SIG-M5 treated with dmso at 0.1 percent for 504 hours (cell line): Measurements from ENCODE around the gene DCST2.

Source experiments
- DNase-seq: peaks from one replicate; lab custom pipeline; 2025; ENCODE audit not compliant: unreplicated experiment; lab: John Stamatoyannopoulos, UW

The DCST2 gene

DNA sequence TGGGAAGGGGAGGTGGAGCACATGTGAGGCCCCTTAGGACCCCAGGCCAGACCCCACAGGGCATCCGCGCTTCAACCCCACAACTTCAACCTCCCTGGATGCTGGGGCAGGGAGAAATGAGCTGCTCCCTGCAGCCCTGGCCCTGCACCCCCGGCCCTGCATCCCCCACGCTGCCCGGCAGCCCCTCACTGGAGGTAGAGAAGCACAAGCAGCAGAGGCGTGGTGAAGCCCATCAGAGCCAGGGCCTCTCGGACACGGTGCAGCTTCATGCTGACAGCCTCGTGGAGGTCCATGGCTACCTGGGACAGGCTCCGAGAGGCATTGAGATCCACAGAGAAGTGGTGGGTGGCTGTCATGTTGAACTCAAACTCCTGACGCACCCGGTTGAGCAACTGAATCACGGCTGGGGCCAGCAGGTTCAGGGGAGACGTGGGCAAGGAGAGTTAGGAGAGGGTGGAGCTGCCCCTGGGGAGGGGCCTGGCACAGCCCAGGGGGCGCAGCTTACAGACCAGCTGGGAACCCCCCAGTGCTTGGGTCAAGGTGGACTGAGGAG, 3.3 kb downstream of the DCST2 start:
- no peak for DNase-seq

DNA sequence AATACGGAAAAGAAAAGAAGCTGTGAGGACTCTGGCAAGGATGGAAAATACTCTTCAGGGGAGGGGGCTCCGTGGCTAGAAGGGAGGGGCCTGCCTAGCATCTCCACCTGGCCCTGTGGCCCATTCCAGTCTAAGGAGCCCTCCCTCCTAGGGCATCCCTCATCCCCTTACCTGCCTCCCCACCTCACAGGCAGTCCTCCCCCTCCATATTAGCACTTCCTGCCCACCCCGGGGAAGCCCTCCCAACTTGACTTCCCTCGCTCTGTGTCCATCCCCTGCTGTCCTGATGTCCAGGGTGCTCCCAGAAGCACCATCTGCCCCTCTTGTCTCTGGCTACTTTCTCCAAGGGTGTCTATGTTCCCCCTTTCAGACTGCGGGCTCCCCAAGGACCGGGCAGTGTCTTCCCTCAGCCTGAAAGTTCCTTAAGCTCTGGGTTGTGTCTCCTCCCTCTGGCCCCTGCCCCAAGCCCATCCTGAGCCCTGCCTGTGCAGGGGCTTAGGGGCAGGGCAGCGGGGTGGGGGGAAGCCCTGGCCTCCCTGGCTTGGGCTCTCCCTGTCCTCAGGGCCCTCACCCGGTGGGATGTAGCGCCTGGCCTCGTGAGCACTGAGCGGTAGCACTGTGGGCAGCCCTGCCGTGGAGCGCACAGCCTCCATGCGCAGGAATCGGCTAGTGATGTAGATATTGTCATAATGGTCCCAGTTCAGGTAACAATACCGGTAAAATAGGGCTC, 3.9 kb downstream of the DCST2 start:
- DNase-seq: no peak

DNA sequence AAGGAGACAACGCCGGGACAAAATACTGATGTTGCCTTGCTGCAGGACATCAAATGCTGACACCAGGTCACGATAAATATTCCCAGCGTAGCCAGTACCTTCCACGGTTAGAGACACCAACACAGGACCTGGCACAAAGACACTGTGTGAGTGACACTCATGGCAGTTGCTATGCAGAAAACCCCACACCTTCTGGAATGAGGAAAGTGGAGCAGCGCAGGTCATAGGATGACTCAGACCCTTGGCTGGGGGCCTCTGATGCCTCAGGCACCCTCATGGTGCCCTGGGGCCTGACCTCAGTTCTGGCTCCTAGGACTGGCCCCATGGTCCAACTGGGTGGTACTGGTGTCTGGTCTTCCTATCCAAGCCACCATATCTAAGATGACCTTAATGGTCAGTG, 7.0 kb downstream of the DCST2 start:
- no peak for DNase-seq

DNA sequence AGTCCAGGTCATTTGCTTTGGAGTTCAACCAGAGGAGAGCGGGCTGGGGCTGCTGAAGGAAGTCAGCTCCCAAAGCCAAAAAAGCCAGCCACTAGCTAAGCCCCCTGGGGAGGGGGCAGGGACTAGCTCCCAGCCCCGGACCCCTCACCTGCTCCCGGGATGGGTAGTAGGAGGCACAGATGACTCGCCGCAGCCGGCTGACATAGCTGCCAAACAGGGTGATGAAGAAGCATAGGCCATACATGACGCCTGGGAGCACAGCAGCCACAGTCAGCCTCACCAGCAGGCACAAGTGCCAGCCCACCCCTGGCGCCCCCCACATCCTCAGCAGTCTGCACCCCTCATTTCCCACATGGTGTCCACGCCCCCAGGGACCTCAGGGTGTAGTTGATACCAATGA, 7.4 kb downstream of the DCST2 start:
- DNase-seq: no peak

DNA sequence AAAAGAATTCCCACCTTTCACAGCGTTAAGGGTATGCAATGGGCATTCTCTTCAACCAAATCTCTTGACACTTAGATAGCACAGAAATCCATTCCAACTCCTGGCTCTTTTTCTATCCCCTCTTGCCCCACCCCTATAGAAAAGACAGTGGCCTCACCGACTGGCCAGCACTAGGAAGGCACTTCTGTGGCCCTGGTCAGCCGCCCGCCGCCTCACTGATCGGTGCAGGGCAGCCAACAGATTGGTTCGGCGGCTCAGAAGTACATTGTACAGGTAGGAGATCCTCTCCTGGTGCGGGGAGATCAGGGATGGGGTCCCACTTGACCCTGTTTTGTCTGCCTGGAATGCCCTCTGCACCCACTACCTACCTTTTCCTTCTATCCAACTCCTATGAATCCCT, 9.3 kb downstream of the DCST2 start:
- no peak for DNase-seq

DNA sequence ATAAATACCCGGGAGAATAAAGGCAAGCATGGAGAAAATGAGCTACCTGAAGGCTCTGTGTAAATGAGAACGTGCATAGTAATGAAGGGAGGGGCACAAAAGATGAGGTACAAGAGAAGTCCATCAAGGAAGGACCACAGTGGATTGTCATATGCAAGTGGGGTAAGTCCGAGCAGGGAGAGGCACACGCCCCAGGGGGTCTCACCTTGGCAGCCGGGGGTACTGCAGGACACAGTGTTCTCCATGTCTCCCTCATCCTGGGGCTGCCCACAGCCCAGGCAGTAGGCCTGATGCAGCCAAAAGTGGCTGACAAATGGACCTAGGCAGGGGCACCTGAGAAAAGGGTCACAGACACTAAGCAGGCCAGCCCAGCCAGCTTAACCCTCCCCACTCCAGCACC, 10.0 kb downstream of the DCST2 start:
- DNase-seq: no peak

DNA sequence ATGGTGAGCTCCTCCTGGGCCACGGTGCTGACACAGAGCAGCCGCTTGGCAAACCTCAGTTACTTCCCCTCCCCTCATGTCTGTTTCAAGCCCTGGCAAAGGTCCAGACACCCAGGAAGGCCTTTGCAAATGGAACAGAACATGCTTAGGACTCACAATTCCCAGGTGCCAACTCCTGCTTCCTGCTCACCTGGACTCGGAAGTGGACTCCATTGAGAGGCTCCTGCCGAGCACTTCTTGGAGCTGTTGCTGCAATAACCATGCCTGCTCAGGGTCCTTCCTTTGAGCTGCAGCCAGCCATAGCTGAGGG, 10.7 kb downstream of the DCST2 start:
- no peak for DNase-seq

DNA sequence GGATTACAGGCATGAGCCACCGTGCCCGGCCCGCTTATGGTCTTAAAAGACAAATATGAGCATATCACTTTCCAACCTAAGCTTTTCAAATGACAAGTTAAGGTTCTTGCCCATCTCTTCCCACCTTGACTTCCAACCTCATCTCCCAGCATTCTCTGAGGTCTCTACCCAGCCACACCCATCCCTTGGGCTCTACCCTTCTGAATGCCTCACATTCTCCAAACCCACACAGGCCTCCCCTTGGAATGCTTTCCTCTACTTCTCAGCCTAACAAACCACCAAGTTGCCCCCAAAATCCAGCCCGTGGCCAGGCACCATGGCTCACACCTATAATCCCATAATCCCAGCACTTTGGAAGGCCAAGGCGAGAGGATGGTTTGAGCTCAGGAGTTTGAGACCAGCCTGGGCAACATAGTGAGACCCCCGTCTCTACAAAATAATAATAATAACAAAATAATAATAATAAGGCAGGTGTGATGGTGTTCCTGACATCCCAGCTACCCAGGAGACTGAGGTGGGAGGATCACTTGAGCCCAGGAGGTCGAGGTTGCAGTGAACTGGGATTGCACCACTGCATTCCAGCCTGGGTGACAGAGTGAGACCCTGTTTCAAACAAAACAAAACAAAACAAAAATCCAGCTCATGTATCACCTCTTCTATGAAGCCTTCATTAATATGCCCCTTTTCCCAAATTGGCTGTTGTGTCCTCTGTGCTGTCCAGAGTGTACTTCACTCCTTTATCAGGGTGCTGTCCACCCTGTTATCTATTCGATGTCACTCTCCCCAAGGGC, 11.2 kb downstream of the DCST2 start:
- DNase-seq: no peak

DNA sequence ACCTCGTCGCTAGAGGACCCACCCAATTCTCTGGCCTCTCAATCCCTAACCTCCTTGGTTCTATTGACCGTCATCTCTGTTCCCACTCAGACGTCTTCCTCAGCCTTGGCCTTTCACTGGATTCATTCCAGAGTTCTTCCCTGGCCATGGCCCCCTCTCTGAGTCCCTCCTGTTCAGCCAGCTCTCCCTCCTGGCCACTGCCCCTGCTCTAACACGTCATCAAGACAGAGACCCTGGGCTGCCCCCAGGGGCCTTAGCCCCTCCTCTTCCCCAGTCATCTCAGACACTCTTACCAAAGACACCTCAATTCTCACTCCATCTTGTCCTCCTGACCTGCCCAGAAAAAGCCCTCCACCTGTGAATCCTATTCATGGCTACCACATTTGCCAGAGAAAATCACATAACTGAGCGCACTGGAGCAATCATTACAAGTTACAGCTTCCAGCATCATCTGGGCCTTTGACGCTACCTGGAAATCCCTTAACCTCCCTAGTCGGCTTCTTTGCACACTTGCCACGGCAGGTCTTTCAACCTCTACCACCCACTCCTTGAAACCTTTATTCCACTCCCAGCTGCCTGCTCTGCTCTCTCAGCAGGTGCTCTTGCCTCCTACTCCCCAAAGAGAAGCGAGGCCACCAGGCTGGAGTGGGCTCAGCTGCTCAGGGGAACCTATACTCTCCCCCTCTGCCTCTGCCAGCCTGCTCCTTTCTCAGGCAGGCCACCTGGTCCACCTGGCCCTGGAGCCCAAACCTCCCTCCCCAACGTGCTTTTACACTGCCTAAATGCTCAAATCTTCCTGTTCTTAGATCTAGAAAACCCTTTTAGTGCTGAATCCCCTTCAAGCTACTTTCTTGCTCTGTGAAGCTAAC, 14.0 kb downstream of the DCST2 start:
- DNase-seq: no peak

DNA sequence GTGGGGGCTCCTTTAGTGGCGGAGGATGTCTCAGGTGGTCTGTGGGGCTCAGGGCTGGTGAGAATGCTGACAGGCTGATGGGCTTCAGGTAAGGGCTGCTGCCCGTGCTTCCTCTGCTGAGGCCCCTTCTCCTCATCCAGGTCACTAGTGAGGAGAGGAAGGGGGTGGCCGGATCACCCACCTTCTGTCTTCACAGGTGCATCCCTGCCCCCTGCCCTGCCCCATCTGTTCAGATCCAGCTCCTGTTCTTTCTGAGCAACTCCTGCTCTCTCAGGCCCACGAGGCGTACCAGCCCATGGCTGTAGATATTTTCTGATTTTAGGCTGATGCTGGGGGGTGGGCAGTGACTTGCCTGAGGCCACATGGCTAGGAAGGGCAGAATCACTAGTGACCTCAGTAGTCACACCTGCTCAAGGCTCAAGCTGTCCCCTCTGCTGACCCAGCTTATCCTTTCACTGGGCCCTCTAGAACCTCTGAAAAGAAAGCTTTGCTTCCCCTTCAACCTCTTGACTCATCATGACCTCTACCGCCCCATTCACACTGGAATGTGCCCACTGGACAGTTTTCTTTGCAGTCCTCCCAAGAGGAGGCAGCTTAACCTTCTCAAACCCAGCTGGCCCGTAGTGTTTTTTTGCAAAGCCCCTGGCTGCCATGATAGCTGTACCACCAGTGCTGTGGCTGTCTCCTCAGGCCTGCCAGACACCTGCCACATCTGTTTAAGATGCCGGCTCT, 14.8 kb downstream of the DCST2 start:
- no peak for DNase-seq

DNA sequence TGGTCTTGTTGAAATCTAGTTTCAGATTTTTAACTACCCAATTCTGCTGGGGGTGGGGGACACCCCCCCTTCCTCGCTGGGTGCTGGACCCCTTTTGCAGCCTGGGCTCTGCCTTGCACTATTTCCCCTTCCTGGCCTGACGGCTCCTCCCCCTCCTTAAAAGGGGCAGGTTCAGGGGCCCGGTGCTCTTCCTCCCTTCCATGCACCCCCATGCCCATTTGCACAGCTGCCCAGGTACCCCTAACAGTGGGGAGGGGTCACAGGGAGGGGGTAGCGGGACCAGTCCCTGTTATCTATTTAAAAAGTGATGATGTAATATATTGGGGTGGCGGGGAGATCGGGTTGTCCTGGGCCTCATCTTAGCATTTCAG, 15.7 kb downstream of the DCST2 start:
- DNase-seq: no peak

DNA sequence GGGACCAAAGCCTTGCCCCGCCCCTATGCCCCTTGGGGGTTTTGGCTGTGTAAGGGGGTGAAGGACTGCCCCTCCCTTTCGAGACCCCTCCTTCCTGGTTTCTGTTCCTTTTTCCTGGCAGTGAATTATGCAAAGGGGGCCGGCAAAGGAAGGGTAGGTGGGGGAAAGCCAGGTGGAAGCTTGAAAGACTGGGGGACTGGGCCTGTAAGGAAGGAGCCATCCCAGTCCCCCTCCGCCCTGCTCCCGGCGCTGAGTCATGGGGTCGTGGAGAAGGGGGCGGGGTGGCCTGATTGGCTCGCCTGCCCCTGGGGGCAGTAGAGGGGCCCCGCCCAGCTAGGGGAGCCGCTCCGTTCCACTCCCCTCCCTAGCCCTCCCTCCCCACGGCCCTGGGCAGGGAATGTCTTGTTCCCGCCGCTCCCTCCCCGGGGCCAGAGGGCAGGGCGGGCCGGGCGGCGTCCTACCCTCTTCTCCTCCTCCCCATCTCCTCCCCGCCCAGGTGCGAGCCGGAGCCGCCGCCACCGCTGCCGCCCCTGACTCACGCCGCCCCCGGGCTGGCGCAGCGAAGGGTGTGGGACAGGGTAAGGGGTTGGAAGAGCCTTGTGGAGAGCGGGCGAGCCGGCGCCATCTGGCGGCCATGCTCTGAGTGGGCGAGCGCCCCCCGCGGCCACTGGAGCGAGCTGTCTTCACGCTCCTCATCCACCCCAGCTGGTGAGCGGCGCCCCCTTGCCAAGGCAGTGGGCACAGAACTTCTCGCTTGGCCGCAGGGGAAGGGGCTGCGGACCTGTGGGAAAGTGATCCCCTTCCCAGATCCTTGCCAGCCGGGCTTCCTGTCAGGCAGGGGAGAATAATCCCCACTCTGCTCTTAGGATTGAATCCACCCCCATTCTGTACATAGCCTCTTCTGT, 16.3 kb downstream of the DCST2 start:
- peak; percentile 86 for DNase-seq

DNA sequence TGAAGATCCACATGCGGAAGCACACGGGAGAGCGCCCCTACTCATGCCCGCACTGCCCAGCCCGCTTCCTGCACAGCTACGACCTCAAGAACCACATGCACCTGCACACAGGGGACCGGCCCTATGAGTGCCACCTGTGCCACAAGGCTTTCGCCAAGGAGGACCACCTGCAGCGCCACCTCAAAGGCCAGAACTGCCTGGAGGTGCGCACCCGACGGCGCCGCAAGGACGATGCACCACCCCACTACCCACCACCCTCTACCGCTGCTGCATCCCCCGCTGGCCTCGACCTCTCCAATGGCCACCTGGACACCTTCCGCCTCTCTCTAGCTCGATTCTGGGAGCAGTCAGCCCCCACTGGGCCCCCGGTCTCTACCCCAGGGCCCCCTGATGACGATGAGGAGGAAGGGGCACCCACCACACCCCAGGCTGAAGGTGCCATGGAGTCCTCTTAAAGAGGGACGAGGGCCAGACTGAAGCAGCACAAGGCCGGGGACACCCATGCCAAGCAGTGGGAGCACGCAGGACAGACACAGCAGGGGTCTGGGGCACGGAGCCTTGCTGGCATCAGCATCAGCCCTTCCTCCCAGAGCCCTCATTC, 17.2 kb downstream of the DCST2 start:
- no peak for DNase-seq

DNA sequence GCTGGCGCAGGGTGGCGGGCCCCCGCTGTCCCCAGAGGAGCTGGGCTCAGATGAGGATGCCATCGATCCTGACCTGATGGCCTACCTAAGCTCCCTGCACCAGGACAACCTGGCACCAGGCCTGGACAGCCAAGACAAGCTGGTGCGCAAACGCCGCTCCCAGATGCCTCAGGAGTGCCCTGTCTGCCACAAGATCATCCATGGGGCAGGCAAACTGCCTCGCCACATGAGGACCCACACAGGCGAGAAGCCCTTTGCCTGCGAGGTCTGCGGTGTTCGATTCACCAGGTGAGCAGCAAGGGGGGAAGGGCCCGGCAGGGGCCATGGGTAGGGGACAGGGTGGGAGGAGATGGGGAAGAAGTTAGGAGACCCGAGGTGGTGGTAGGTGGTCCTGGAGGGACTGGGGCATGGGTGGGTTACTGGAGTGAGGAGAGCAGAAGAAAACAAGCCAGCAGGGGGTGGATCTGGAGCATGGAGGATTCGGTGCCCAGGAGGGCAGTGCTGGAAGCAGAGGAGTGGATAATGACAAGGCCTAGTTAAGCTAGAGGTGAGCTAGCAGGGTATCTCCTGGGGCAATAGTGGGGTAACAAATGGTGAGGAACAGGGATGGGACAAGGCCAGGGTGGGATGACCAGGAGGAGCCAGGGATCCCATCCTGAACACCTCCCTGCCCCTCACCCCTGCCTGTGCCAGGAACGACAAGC, 17.9 kb downstream of the DCST2 start:
- no peak for DNase-seq

DNA sequence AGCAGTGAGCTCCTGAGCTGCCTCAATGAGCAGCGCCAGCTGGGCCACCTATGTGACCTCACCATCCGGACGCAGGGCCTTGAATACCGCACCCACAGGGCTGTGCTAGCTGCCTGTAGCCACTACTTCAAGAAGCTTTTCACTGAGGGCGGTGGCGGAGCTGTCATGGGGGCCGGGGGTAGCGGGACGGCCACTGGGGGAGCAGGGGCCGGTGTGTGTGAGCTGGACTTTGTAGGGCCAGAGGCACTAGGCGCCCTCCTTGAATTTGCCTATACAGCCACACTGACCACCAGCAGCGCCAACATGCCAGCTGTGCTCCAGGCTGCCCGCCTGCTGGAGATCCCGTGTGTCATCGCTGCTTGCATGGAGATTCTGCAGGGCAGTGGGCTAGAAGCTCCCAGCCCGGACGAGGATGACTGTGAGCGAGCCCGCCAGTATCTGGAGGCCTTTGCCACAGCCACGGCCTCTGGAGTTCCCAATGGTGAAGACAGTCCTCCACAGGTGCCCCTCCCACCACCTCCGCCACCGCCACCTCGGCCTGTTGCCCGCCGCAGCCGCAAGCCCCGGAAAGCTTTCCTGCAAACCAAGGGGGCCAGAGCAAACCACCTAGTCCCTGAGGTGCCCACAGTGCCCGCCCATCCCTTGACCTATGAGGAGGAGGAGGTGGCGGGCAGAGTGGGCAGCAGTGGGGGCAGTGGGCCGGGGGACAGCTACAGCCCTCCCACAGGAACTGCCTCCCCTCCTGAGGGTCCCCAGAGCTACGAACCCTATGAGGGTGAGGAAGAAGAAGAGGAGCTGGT, 18.7 kb downstream of the DCST2 start:
- DNase-seq: no peak

DNA sequence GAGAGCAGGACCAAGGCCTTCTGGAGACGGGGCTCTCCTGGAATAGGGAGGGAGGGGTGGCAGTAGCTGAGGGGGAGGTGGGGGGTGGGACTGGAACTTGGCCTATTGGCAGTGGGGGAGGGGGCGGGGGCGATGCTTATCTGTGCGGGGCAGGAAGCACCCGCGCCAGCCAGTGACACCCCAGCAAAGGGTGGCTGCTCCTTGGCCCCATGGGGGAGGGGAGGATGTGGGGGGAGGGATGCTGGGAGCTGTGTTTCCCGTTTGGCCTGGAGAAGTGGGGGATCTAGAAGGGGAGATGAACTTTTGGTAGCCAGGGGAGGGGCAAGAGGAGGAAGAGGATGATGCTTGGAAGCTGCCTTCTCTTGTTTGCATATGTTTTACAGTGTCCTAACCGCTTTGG, 19.9 kb downstream of the DCST2 start:
- DNase-seq: no peak

DNA sequence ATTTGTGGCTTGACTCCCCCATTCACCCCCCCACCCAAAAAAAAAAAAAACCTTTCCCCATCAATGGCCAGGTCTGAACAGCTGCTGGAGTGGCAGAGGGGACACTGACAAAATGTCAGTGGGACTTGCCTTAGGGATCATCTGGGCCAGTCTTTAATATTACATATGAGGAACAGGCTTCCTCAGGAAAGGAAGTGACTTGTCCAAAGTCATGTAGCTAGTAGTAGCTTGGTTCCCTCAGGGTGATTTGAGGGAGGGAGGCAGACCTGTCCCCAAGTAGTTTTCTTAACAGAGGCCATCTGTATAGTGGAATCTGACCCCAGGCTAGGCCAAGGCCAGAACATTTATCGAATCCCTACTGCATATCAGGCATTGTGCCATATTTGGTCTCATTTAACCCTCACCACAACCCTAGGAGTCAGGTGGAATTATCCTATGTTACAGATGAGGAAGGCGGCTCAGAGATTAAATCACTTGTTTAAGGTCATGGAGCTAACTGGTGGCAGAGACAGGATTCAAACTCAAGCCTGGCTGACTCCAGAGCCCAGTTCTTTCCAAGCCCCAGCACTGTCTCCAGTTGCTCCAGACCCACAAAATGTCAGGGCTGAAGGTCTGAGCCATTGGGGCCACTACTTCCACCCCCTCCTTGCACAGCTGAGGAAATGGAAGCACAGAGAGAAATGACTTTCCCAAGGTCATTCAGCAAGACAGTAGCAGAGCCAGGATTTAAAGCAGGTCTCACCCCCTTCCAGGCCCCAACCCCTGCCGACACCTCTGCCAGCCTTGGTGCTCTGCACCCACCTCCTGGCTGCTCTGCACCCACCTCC, 20.6 kb downstream of the DCST2 start:
- DNase-seq: no peak
